ENCODE data around the gene ALDH16A1. TPM values are rescaled to one million over a fixed set of nuclear protein-coding genes. Genes with fewer than 3 reads are reported as not detected.
A peak's percentile ranks its signal among the peaks of the same experiment; 100 is the strongest.

The ALDH16A1 gene
- 7.7 TPM for total RNA-seq
- long read RNA-seq, transcript ALDH16A1-201 (17 exons, 3,153 nt), result major isoform, 7 of 13 reads
- long read RNA-seq, partial matches to known transcripts, result 4 of 13 reads
- long read RNA-seq, other reads (novel, unspliced or antisense), result 1 of 13 reads

GRCh38 chr19:49453013-49453756 is at the start of gene ALDH16A1:
TSS of gene ALDH16A1 (plus strand) at chr19:49453225. CDS start at chr19:49453332, 107 bp downstream.
- intact Hi-C loops (cut with DNase I), result loop anchor here (5.0 kb wide), 1 partner anchor 34 kb away; the partner anchor contains the start of gene RPL13A
- peak; percentile 99 for DNase-seq (ENCODE audit: low spot score)

- intact Hi-C loops (cut with DNase I), result no loop called here
Measured at GRCh38 chr19:49403404-49404187, 49.4 kb upstream of the ALDH16A1 start.

GRCh38 chr19:49407079-49407478 is 45.9 kb upstream of the ALDH16A1 start:
- intact Hi-C loops (cut with DNase I), result no loop called here
- DNase-seq (ENCODE audit: low spot score), result no peak

More at GRCh38 chr19:49403404-49404187, 49.4 kb upstream of the ALDH16A1 start:
- DNase-seq (ENCODE audit: low spot score), result no peak

GRCh38 chr19:49407482-49408015 is 45.5 kb upstream of the ALDH16A1 start:
- intact Hi-C loops (cut with DNase I), result no loop called here
- no peak for DNase-seq (ENCODE audit: low spot score)

GRCh38 chr19:49408816-49409440 is 44.1 kb upstream of the ALDH16A1 start:
- no peak for DNase-seq (ENCODE audit: low spot score)
- intact Hi-C loops (cut with DNase I), result no loop called here

GRCh38 chr19:49409441-49410029 is 43.5 kb upstream of the ALDH16A1 start:
- intact Hi-C loops (cut with DNase I), result no loop called here
- no peak for DNase-seq (ENCODE audit: low spot score)

GRCh38 chr19:49411681-49412326 is 41.2 kb upstream of the ALDH16A1 start:
- no peak for DNase-seq (ENCODE audit: low spot score)
- intact Hi-C loops (cut with DNase I), result no loop called here

GRCh38 chr19:49413348-49413747 is 39.7 kb upstream of the ALDH16A1 start:
- intact Hi-C loops (cut with DNase I), result no loop called here
- DNase-seq (ENCODE audit: low spot score), result no peak

GRCh38 chr19:49414256-49414655 is 38.8 kb upstream of the ALDH16A1 start:
- intact Hi-C loops (cut with DNase I), result no loop called here
- DNase-seq (ENCODE audit: low spot score), result no peak

- intact Hi-C loops (cut with DNase I), result no loop called here
- no peak for DNase-seq (ENCODE audit: low spot score)
Measured at GRCh38 chr19:49415102-49415809, 37.8 kb upstream of the ALDH16A1 start.

- intact Hi-C loops (cut with DNase I), result no loop called here
- no peak for DNase-seq (ENCODE audit: low spot score)
Measured at GRCh38 chr19:49415810-49416200, 37.2 kb upstream of the ALDH16A1 start.

- intact Hi-C loops (cut with DNase I), result no loop called here
- DNase-seq (ENCODE audit: low spot score), result no peak
Measured at GRCh38 chr19:49417088-49417487, 35.9 kb upstream of the ALDH16A1 start.

GRCh38 chr19:49418511-49418910 is 34.5 kb upstream of the ALDH16A1 start:
- no peak for DNase-seq (ENCODE audit: low spot score)
- intact Hi-C loops (cut with DNase I), result no loop called here

GRCh38 chr19:49419173-49419572 is 33.9 kb upstream of the ALDH16A1 start:
- intact Hi-C loops (cut with DNase I), result no loop called here
- DNase-seq (ENCODE audit: low spot score), result no peak

GRCh38 chr19:49420227-49420626 is 32.8 kb upstream of the ALDH16A1 start:
- intact Hi-C loops (cut with DNase I), result no loop called here
- DNase-seq (ENCODE audit: low spot score), result no peak

- DNase-seq (ENCODE audit: low spot score), result no peak
- intact Hi-C loops (cut with DNase I), result no loop called here
Measured at GRCh38 chr19:49421039-49421877, 31.8 kb upstream of the ALDH16A1 start.

GRCh38 chr19:49421878-49422202 is 31.2 kb upstream of the ALDH16A1 start:
- no peak for DNase-seq (ENCODE audit: low spot score)
- intact Hi-C loops (cut with DNase I), result no loop called here
